BJ (cell line): ENCODE measurements around the gene RGL1. TPM values are rescaled to one million over a fixed set of nuclear protein-coding genes. Genes with fewer than 3 reads are reported as not detected.

Experiments
- CTCF ChIA-PET: fragments of 350-600 bp; formaldehyde crosslinking; extraction: SDS; loops from one replicate; lab custom pipeline; 2021; ENCODE audit warnings: antibody characterized with exemption, inconsistent platforms; lab: Yijun Ruan, JAX
- POLR2A ChIA-PET: fragments of 300-600 bp; sonication (Branson Sonifier 250); formaldehyde crosslinking; extraction: SDS; loops from one replicate; lab custom pipeline; 2021; ENCODE audit warnings: antibody characterized with exemption; lab: Charles Lee
- DNase-seq: peaks from one replicate; pipeline ENCODE4 v3.0.0-alpha.2; 2011; ENCODE audit warnings: low read depth
- H3K27me3 ChIP-seq: 2 replicates; pipeline ENCODE4 v1.6.0; 2011; ENCODE audit warnings: low read length; ENCODE audit not compliant: control insufficient read depth, insufficient read depth
- H3K36me3 ChIP-seq: 2 replicates; pipeline ENCODE4 v1.5.1; 2011; ENCODE audit warnings: low read length; ENCODE audit not compliant: control insufficient read depth, insufficient read depth
- H3K4me3 ChIP-seq: 2 replicates; pipeline ENCODE4 v1.5.1; 2011; ENCODE audit warnings: low read depth, mild to moderate bottlenecking, control low read depth, low read length
- polyA plus RNA-seq: library from polyadenylated mRNA; depleted of rRNA; stranded (reverse); fragments of >200 nt; gene quantifications from 2 replicates; pipeline ENCODE4 v1.2.3, GENCODE V29; 2011
- TF ChIP-seq, protein P1 (sequence below): IDR thresholded peaks from 2 replicates; pipeline ENCODE4 v1.5.1; 2011; ENCODE audit warnings: low read depth, mild to moderate bottlenecking, control low read depth, inconsistent platforms, low read length, moderate library complexity; ENCODE audit not compliant: insufficient read depth

RGL1 gene
- polyA plus RNA-seq, 1 experiment: 9.7 TPM

GRCh38 chr1:183830389-183830788 is 25.5 kb downstream of the RGL1 start:
- POLR2A ChIA-PET: no interaction called here
- DNase-seq: no peak
- TF ChIP-seq, protein P1, sequence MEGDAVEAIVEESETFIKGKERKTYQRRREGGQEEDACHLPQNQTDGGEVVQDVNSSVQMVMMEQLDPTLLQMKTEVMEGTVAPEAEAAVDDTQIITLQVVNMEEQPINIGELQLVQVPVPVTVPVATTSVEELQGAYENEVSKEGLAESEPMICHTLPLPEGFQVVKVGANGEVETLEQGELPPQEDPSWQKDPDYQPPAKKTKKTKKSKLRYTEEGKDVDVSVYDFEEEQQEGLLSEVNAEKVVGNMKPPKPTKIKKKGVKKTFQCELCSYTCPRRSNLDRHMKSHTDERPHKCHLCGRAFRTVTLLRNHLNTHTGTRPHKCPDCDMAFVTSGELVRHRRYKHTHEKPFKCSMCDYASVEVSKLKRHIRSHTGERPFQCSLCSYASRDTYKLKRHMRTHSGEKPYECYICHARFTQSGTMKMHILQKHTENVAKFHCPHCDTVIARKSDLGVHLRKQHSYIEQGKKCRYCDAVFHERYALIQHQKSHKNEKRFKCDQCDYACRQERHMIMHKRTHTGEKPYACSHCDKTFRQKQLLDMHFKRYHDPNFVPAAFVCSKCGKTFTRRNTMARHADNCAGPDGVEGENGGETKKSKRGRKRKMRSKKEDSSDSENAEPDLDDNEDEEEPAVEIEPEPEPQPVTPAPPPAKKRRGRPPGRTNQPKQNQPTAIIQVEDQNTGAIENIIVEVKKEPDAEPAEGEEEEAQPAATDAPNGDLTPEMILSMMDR: no peak
- CTCF ChIA-PET: interaction anchor here (0.7 to 1.4 kb wide), 2 partner anchors 11 to 145 kb away, joined by 3 read pairs; no protein-coding TSS in a partner anchor
- Histone ChIP-seq H3K4me3 (no peak overlapping the region), H3K27me3 (no peaks in the 10 kb centered on the region), H3K36me3 (no peaks in the 10 kb centered on the region)

GRCh38 chr1:183831311-183831710 is 26.4 kb downstream of the RGL1 start:
- CTCF ChIA-PET: interaction anchor here (0.6 to 1.4 kb wide), 4 partner anchors 8 to 535 kb away, joined by 3 to 4 read pairs (median 4); no protein-coding TSS in a partner anchor
- no peak for DNase-seq
- Histone ChIP-seq H3K4me3 (no peak overlapping the region), H3K36me3 (no peaks in the 10 kb centered on the region), H3K27me3 (no peaks in the 10 kb centered on the region)
- POLR2A ChIA-PET: no interaction called here
- TF ChIP-seq, protein P1: no peak

DNA sequence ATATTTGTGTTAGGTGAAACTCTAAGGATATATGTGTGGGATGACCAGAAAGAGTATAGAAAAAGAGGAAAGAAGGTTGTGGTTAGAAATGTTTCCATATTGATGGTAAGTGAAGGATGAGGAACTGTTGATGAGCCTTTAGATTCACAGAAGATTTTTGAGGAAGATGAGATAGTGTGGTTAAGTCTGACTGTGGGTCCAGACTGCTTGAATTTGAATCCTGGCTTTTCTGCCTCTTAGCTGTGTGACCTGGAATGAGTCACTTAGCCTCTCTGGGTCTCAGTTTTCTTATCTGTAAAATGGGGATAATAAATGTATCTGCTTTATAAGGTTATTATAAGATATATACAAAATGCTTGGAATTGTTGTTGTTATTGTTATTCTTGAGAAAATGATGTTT is 27.5 kb downstream of the RGL1 start:
- TF ChIP-seq, protein P1: no peak
- POLR2A ChIA-PET: no interaction called here
- CTCF ChIA-PET: interaction anchor here (0.9 to 1.6 kb wide), 3 partner anchors 16 to 83 kb away, joined by 3 to 4 read pairs (median 3); no protein-coding TSS in a partner anchor
- no peak for DNase-seq
- H3K4me3 ChIP-seq: no peak overlapping the region
- H3K36me3 ChIP-seq: no peaks in the 10 kb centered on the region
- no peaks in the 10 kb centered on the region for H3K27me3 ChIP-seq

DNA sequence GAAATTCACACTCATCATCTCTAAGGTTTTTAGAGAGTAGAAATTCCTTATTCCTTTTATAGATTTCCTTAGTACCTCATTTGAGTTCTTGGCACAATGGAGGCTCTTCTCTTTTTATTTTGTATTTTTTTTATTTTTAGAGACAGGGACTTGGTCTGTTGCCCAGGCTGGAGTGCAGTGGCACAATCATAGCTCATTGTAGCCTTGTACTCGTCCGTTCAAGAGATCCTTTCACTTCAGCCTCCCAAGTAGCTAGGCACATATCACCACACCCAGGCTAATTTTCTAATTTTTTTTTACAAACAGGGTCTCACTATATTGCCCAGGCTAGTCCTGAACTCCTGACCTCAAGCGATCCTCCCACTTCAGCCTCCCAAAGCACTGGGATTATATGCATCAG is 29.6 kb downstream of the RGL1 start:
- TF ChIP-seq, protein P1: no peak
- Histone ChIP-seq H3K27me3 (no peaks in the 10 kb centered on the region), H3K36me3 (no peaks in the 10 kb centered on the region), H3K4me3 (no peak overlapping the region)
- ChIA-PET CTCF (interaction anchor here (0.6 to 1.0 kb wide), 2 partner anchors 81 to 107 kb away, joined by 3 to 4 read pairs; no protein-coding TSS in a partner anchor), POLR2A (no interaction called here)
- DNase-seq: no peak

GRCh38 chr1:183836598-183836997 is 31.7 kb downstream of the RGL1 start:
- ChIA-PET POLR2A (no interaction called here), CTCF (interaction anchor here (0.6 to 1.0 kb wide), 2 partner anchors 39 to 203 kb away, joined by 3 read pairs; no protein-coding TSS in a partner anchor)
- TF ChIP-seq, protein P1: no peak
- H3K4me3 ChIP-seq: no peak overlapping the region
- H3K36me3 ChIP-seq: no peaks in the 10 kb centered on the region
- DNase-seq: no peak
- no peaks in the 10 kb centered on the region for H3K27me3 ChIP-seq
